ENCODE data around the gene CA6. TPM values are rescaled to one million over a fixed set of nuclear protein-coding genes. Genes with fewer than 3 reads are reported as not detected.

The CA6 gene
- total RNA-seq, 3 donors from 2014 or later = not detected

- Histone ChIP-seq H3K4me1 (peaks cover 0 to 8% of the 10 kb centered on the region in 2 donors), H3K27me3 (no peaks in the 10 kb centered on the region), H3K4me3 (no peak overlapping the region), H3K27ac (peak overlapping the region in 1 of 2 donors; percentile 80), H3K9me3 (no peaks in the 10 kb centered on the region), H3K36me3 (no peaks in the 10 kb centered on the region)
- DNase-seq (ENCODE audit: low spot score in 2 of 2) = no peak
- intact Hi-C loops (cut with DNase I; ENCODE audit: low total_unique reads) = no loop called here
- TF ChIP-seq POLR2A (IDR thresholded peaks at IDR 0.05) (no peak), POLR2AphosphoS5 (IDR thresholded peaks at IDR 0.05) (no peak), CTCF (IDR thresholded peaks at IDR 0.05) (no peak)
Measured at GRCh38 chr1:8943498-8944405, 1.9 kb upstream of the CA6 start.

- H3K27me3 ChIP-seq = no peaks in the 10 kb centered on the region
- H3K36me3 ChIP-seq = no peaks in the 10 kb centered on the region
- TF ChIP-seq CTCF (IDR thresholded peaks at IDR 0.05) (no peak), POLR2AphosphoS5 (IDR thresholded peaks at IDR 0.05) (no peak), POLR2A (IDR thresholded peaks at IDR 0.05) (no peak)
- DNase-seq (ENCODE audit: low spot score in 2 of 2) = peak in 1 of 2 donors; percentile 77
- peaks cover 0 to 8% of the 10 kb centered on the region in 2 donors for H3K4me1 ChIP-seq
- intact Hi-C loops (cut with DNase I; ENCODE audit: low total_unique reads) = no loop called here
- H3K4me3 ChIP-seq = no peak overlapping the region
- no peaks in the 10 kb centered on the region for H3K9me3 ChIP-seq
- peak overlapping the region; percentile 75 to 78 for H3K27ac ChIP-seq
Measured at GRCh38 chr1:8947127-8947691, 1.5 kb downstream of the CA6 start.

- no peak for DNase-seq (ENCODE audit: low spot score in 2 of 2)
- H3K4me3 ChIP-seq = no peak overlapping the region
- TF ChIP-seq CTCF (IDR thresholded peaks at IDR 0.05) (no peak), POLR2AphosphoS5 (IDR thresholded peaks at IDR 0.05) (no peak), POLR2A (IDR thresholded peaks at IDR 0.05) (no peak)
- no peaks in the 10 kb centered on the region for H3K27me3 ChIP-seq
- H3K27ac ChIP-seq = no peak overlapping the region
- no peaks in the 10 kb centered on the region for H3K9me3 ChIP-seq
- H3K36me3 ChIP-seq = no peaks in the 10 kb centered on the region
- intact Hi-C loops (cut with DNase I; ENCODE audit: low total_unique reads) = no loop called here
- no peaks in the 10 kb centered on the region for H3K4me1 ChIP-seq
Measured at GRCh38 chr1:8950309-8950708, 4.6 kb downstream of the CA6 start.

GRCh38 chr1:8951231-8951630 lies 5.6 kb downstream of the CA6 start:
- H3K27ac ChIP-seq = no peak overlapping the region
- H3K9me3 ChIP-seq = no peaks in the 10 kb centered on the region
- DNase-seq (ENCODE audit: low spot score in 2 of 2) = no peak
- TF ChIP-seq POLR2AphosphoS5 (IDR thresholded peaks at IDR 0.05) = no peak
- TF ChIP-seq CTCF (IDR thresholded peaks at IDR 0.05) = no peak
- no peak for TF ChIP-seq POLR2A (IDR thresholded peaks at IDR 0.05)
- intact Hi-C loops (cut with DNase I; ENCODE audit: low total_unique reads) = no loop called here
- H3K27me3 ChIP-seq = no peaks in the 10 kb centered on the region
- H3K36me3 ChIP-seq = no peaks in the 10 kb centered on the region
- no peaks in the 10 kb centered on the region for H3K4me1 ChIP-seq
- no peak overlapping the region for H3K4me3 ChIP-seq

GRCh38 chr1:8955406-8955805 lies 9.7 kb downstream of the CA6 start:
- peak in 1 of 2 donors; percentile 51 for DNase-seq (ENCODE audit: low spot score in 2 of 2)
- intact Hi-C loops (cut with DNase I; ENCODE audit: low total_unique reads) = no loop called here
- Histone ChIP-seq H3K4me3 (no peak overlapping the region), H3K36me3 (no peaks in the 10 kb centered on the region), H3K4me1 (no peaks in the 10 kb centered on the region), H3K27me3 (no peaks in the 10 kb centered on the region), H3K27ac (peak overlapping the region; percentile 48 to 63), H3K9me3 (no peaks in the 10 kb centered on the region)
- TF ChIP-seq CTCF (IDR thresholded peaks at IDR 0.05) = no peak
- no peak for TF ChIP-seq POLR2AphosphoS5 (IDR thresholded peaks at IDR 0.05)
- no peak for TF ChIP-seq POLR2A (IDR thresholded peaks at IDR 0.05)

All from breast epithelium (tissue), 4 donors.